ENCODE results near the gene CFAP46.

The CFAP46 gene

DNA sequence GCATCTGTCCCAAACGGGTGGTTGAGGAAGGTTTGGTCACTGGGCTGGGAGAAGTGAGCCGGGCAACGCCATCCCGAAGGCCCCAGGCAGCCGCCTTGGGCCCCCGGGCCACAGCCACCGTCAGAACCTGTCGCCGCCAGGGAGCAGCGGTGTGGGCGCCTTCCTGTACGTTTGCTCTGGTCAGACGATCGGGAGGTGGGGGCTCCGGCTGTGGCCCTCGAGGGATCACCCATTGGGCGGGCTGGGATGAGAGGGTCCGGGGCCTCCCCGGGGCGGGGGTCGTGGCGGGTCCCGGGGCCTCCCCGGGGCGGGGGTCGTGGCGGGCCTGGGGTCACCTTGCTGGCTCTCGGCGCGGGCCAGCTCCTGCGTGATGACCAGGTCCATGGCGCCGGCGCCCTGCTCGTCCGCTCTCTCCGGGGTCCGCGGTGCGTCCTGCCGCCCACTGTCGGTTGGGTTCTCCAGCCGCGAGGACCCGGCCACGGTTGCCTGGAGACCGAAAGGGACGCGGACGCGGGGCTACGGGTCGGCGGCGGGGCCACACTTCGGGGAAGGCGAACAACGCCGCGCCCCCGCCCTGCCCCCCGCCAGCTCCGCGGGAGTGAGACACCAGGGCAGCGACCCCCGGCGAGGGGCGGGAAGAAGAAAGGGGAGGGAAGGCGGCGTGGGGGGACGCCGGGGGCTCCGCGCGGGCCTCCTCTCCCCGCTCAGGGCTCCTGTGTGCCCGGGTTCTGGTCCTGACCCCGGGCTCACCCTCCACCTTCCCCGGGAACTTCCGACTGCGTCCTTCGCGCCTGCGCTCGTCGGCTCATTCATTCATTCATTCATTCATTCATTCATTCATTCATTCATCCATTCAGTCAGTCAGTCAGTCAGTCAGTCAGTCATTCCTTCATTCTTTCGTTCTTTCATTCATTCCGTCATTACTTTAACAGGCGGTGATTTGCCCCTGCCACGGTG, at the start of gene CFAP46:
TSS of gene CFAP46 (minus strand) at position 470 of the 957 bp plus-strand sequence. CDS start at position 384, 86 bp downstream.
- no peak for DNase-seq

GRCh38 chr10:132991706-132992432, 49.5 kb upstream of the CFAP46 start:
- no peak for DNase-seq

GRCh38 chr10:132990684-132991545, 48.5 kb upstream of the CFAP46 start:
- no peak for DNase-seq

GRCh38 chr10:132989476-132990415, 47.4 kb upstream of the CFAP46 start:
- no peak for DNase-seq

GRCh38 chr10:132988988-132989387, 46.6 kb upstream of the CFAP46 start:
- DNase-seq, result no peak

GRCh38 chr10:132987671-132988571, 45.6 kb upstream of the CFAP46 start:
- DNase-seq, result no peak

DNA sequence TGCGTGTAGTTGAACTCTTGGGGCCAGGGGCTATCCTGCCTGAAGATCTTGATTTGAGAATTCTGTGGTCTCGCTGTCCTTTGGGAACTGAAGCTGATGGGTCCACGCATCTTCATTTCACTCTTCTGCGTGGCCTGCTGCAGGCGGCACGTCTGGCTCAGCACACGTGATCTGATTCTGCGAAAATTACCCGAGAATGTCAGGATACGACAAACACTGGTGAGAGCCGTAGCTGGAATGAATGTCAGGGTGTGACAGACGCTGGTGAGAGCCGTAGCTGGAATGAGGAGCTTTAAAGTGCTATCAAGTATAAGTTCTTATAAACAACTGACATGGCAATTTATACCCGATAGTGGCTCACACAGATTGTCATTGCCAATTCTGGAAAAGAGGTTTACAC, 44.6 kb upstream of the CFAP46 start:
- DNase-seq, result no peak

GRCh38 chr10:132986576-132986975, 44.2 kb upstream of the CFAP46 start:
- DNase-seq, result no peak

- no peak for DNase-seq
These were observed 43.7 kb upstream of the CFAP46 start for GRCh38 chr10:132986076-132986475.

GRCh38 chr10:132985546-132985900, 43.2 kb upstream of the CFAP46 start:
- no peak for DNase-seq

- DNase-seq, result no peak
These were observed 42.6 kb upstream of the CFAP46 start for GRCh38 chr10:132984801-132985545.

- no peak for DNase-seq
These were observed 41.6 kb upstream of the CFAP46 start for GRCh38 chr10:132984008-132984295.

- DNase-seq, result no peak
These were observed 41.1 kb upstream of the CFAP46 start for GRCh38 chr10:132983252-132984007.

DNA sequence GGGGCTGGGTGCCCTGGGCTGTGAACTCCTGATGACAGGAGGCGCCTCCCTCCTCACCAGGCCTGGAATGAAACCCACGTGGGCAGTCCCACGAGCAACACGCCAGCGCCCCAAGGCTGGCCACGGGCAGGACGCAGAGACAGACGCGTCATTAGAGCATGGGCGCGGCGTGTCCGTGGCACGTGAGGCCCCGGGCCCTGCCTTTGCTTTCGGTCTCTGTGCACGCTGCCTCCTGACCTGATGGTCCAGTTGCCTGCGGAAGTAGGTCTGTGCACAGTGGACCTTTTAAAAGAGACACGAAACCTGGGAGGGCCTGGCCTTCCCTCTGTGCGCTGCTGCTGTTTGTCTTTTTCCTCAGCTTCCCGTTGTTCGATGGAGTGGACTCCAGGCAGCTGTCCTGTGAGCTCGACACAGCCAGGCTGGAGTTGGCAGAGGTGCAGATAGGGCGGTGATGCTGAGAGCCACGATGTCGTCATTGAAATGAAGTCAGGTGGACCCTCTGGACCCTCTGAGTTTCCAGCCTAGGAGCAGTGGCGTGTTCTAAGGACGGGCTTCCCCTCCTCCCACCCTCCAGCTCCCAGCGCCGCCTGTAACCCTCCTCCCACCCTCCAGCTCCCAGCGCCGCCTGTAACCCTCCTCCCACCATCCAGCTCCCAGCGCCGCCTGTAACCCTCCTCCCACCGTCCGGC, 40.1 kb upstream of the CFAP46 start:
- DNase-seq, result no peak

- no peak for DNase-seq
These were observed 39.4 kb upstream of the CFAP46 start for GRCh38 chr10:132981746-132982145.

GRCh38 chr10:132981173-132981555, 38.8 kb upstream of the CFAP46 start:
- DNase-seq, result no peak

- no peak for DNase-seq
These were observed 38.2 kb upstream of the CFAP46 start for GRCh38 chr10:132980426-132981172.
